H9 (cell line): ENCODE data around the gene ZNF688. TPM values are rescaled to one million over a fixed set of nuclear protein-coding genes. Genes with fewer than 3 reads are reported as not detected.

Source experiments
- DNase-seq: peaks from one replicate; pipeline ENCODE4 v3.0.0-alpha.2; 2017
- H2AFZ ChIP-seq: one replicate; pipeline ENCODE4 v1.6.1; 2013; ENCODE audit warnings: mild to moderate bottlenecking, low read length, control low read depth, moderate library complexity
- H2AK5ac ChIP-seq: 2 replicates; pipeline ENCODE4 v1.6.1; 2013; ENCODE audit warnings: low read length, control low read depth, mixed read lengths; ENCODE audit not compliant: insufficient read length
- H2BK120ac ChIP-seq: one replicate; pipeline ENCODE4 v1.6.1; 2013; ENCODE audit warnings: low read depth, mild to moderate bottlenecking, low read length, control low read depth, inconsistent platforms; ENCODE audit not compliant: poor library complexity, severe bottlenecking
- H2BK12ac ChIP-seq: 2 replicates; pipeline ENCODE4 v1.6.1; 2013; ENCODE audit warnings: low read length, control low read depth, mixed read lengths, low read depth; ENCODE audit not compliant: insufficient read length
- H2BK15ac ChIP-seq: 2 replicates; pipeline ENCODE4 v1.6.1; 2013; ENCODE audit warnings: low read depth, low read length, control low read depth
- H2BK20ac ChIP-seq: one replicate; pipeline ENCODE4 v1.6.1; 2013; ENCODE audit warnings: low read depth, mild to moderate bottlenecking, low read length, control low read depth, inconsistent platforms; ENCODE audit not compliant: poor library complexity, severe bottlenecking
- H2BK5ac ChIP-seq: 2 replicates; pipeline ENCODE4 v1.6.1; 2013; ENCODE audit warnings: low read length, control low read depth, mixed read lengths; ENCODE audit not compliant: insufficient read length
- H3K14ac ChIP-seq: 2 replicates; pipeline ENCODE4 v1.6.1; 2013; ENCODE audit warnings: low read length, control low read depth; ENCODE audit not compliant: insufficient read depth
- H3K18ac ChIP-seq: 2 replicates; pipeline ENCODE4 v1.6.1; 2013; ENCODE audit warnings: low read depth, mild to moderate bottlenecking, mixed read lengths, low read length, control low read depth; ENCODE audit not compliant: insufficient read length
- H3K23ac ChIP-seq: 2 replicates; pipeline ENCODE4 v1.6.1; 2013; ENCODE audit warnings: low read length, control low read depth, mixed read lengths, low read depth; ENCODE audit not compliant: insufficient read length
- H3K23me2 ChIP-seq: 2 replicates; pipeline ENCODE4 v1.6.1; 2013; ENCODE audit warnings: low read depth, mild to moderate bottlenecking, mixed read lengths, low read length, control low read depth; ENCODE audit not compliant: insufficient read length, poor library complexity, severe bottlenecking
- H3K27ac ChIP-seq: 2 replicates; pipeline ENCODE4 v1.5.1; 2013; ENCODE audit warnings: low read length, control low read depth, mixed read lengths, low read depth; ENCODE audit not compliant: insufficient read length
- H3K27me3 ChIP-seq: 2 replicates; pipeline ENCODE4 v1.6.1; 2013; ENCODE audit warnings: low read length, control low read depth, inconsistent platforms; ENCODE audit not compliant: insufficient read depth
- H3K4ac ChIP-seq: 2 replicates; pipeline ENCODE4 v1.6.1; 2013; ENCODE audit warnings: low read depth, mild to moderate bottlenecking, control low read depth, inconsistent platforms, low read length, moderate library complexity
- H3K4me1 ChIP-seq: 2 replicates; pipeline ENCODE4 v1.6.1; 2013; ENCODE audit warnings: low read length, control low read depth, inconsistent platforms; ENCODE audit not compliant: insufficient read depth
- H3K4me2 ChIP-seq: 2 replicates; pipeline ENCODE4 v1.6.1; 2013; ENCODE audit warnings: low read length, control low read depth, mixed read lengths; ENCODE audit not compliant: insufficient read length, insufficient read depth
- H3K56ac ChIP-seq: 2 replicates; pipeline ENCODE4 v1.6.1; 2013; ENCODE audit warnings: low read depth, mild to moderate bottlenecking, mixed read lengths, low read length, control low read depth; ENCODE audit not compliant: insufficient read length
- H3K79me1 ChIP-seq: 2 replicates; pipeline ENCODE4 v1.6.1; 2013; ENCODE audit warnings: low read depth, mild to moderate bottlenecking, moderate library complexity, low read length, control low read depth, inconsistent platforms; ENCODE audit not compliant: insufficient read depth, poor library complexity, severe bottlenecking
- H3K79me2 ChIP-seq: 2 replicates; pipeline ENCODE4 v1.6.1; 2013; ENCODE audit warnings: low read length, control low read depth, inconsistent platforms; ENCODE audit not compliant: insufficient read depth
- H3K9ac ChIP-seq: 2 replicates; pipeline ENCODE4 v1.6.1; 2013; ENCODE audit warnings: low read length, control low read depth, mixed read lengths; ENCODE audit not compliant: insufficient read length; ENCODE audit errors: extremely low read depth
- H3K9me3 ChIP-seq: one replicate; pipeline ENCODE4 v1.6.1; 2013; ENCODE audit warnings: low read depth, low read length, inconsistent platforms; ENCODE audit not compliant: control insufficient read depth
- H3T11ph ChIP-seq: one replicate; pipeline ENCODE4 v1.6.1; 2013; ENCODE audit warnings: mild to moderate bottlenecking, low read length, control low read depth, inconsistent platforms
- H4K20me1 ChIP-seq: one replicate; pipeline ENCODE4 v1.6.1; 2013; ENCODE audit not compliant: control insufficient read depth, insufficient read length, insufficient read depth
- H4K5ac ChIP-seq: 2 replicates; pipeline ENCODE4 v1.6.1; 2013; ENCODE audit warnings: low read depth, mild to moderate bottlenecking, mixed read lengths, low read length, control low read depth; ENCODE audit not compliant: insufficient read length
- H4K8ac ChIP-seq: replicated peaks from 2 replicates; pipeline ENCODE4 v1.6.1; 2013; ENCODE audit warnings: low read length, control low read depth, mixed read lengths, low read depth; ENCODE audit not compliant: insufficient read length
- H4K91ac ChIP-seq: 2 replicates; pipeline ENCODE4 v1.6.1; 2013; ENCODE audit warnings: low read depth, mild to moderate bottlenecking, moderate library complexity, mixed read lengths, low read length, control low read depth; ENCODE audit not compliant: insufficient read length
- H3K27ac Mint-ChIP-seq, 3 experiments: 2 replicates in 2 of 3; 3 replicates in 1 of 3; pipeline ENCODE4 v1.8.0; 2020 to 2021; ENCODE audit warnings: mixed read lengths in 3 of 3, mild to moderate bottlenecking in 1 of 3, moderate library complexity in 1 of 3
- H3K27me3 Mint-ChIP-seq: 2 replicates; pipeline ENCODE4 v1.8.0; 2021; ENCODE audit warnings: low read depth, mild to moderate bottlenecking, moderate library complexity, mixed read lengths
- H3K36me3 Mint-ChIP-seq, 3 experiments: 2 replicates in 2 of 3; 3 replicates in 1 of 3; pipeline ENCODE4 v1.8.0; 2020 to 2021; ENCODE audit warnings: low read depth in 3 of 3, mixed read lengths in 3 of 3; ENCODE audit not compliant: insufficient read depth in 1 of 3
- H3K4me1 Mint-ChIP-seq, 2 experiments: 2 replicates each; pipeline ENCODE4 v1.8.0; 2020; ENCODE audit warnings: mixed read lengths in 2 of 2
- H3K4me3 Mint-ChIP-seq, 2 experiments: 2 replicates in 1 of 2; 3 replicates in 1 of 2; pipeline ENCODE4 v1.8.0; 2020 to 2021; ENCODE audit warnings: mild to moderate bottlenecking in 2 of 2, mixed read lengths in 2 of 2, moderate library complexity in 1 of 2
- H3K9me3 Mint-ChIP-seq, 2 experiments: 2 replicates in 1 of 2; 3 replicates in 1 of 2; pipeline ENCODE4 v1.8.0; 2020; ENCODE audit warnings: mild to moderate bottlenecking in 2 of 2, mixed read lengths in 2 of 2, moderate library complexity in 1 of 2
- WGBS: extraction: QIAGEN DNeasy Blood & Tissue Kit; methylation state at CpG from one replicate; pipeline ENCODE4 v1.1.7; 2013; ENCODE audit warnings: missing lambda C conversion rate, low lambda C conversion rate, mixed read lengths; ENCODE audit not compliant: insufficient read length; ENCODE audit errors: extremely low coverage; 5-methylcytosine and 5-hydroxymethylcytosine counted together
- total RNA-seq: library from RNA; stranded (reverse); gene quantifications from 2 replicates; pipeline ENCODE4 v1.2.1, GENCODE V29; 2021
- TF ChIP-seq, protein P1 (sequence below): fragments of 200-600 bp; sonication (generic); conservative IDR thresholded peaks from 3 replicates; pipeline ENCODE4 v1.8.0; 2021; ENCODE audit warnings: antibody characterized with exemption, mild to moderate bottlenecking

Gene ZNF688
- total RNA-seq, 1 experiment from 2014 or later: 4.5 TPM

DNA sequence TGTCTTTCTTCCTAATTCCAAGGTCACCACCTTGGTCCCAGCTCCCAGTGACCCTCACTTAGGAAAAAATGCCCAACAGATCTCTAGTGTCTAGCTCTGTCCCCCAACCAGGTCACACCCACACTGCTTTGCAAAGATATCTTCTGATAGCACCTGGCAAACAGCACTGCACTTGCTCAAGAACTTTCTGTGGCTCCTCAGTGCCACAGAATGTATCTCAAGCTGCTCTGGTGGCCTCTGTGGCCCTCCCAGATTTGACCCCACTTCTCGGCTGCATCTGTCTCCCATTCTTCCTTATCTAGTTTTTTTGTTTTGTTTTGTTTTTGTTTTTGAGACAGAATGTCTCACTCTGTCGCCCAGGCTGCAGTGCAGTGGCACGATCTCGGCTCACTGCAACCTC lies 5.0 kb downstream of the ZNF688 start:
- Histone ChIP-seq H2AFZ (no peak overlapping the region), H3K9me3 (no peaks in the 10 kb centered on the region), H3K27ac (no peak overlapping the region), H3K79me2 (no peaks in the 10 kb centered on the region), H2BK12ac (no peak overlapping the region), H4K5ac (no peak overlapping the region), H4K91ac (no peak overlapping the region), H2BK15ac (no peak overlapping the region), H2AK5ac (no peak overlapping the region), H4K8ac (no peak overlapping the region), H2BK20ac (no peak overlapping the region), H3K79me1 (no peaks in the 10 kb centered on the region), H2BK120ac (no peak overlapping the region), H3K4me1 (no peaks in the 10 kb centered on the region; the same call in 1 of the 2 replicates), H3K14ac (no peak overlapping the region), H3K4ac (no peak overlapping the region), H2BK5ac (no peak overlapping the region), H3K4me2 (no peak overlapping the region), H3K18ac (no peak overlapping the region), H3K56ac (no peak overlapping the region), H3T11ph (no peak overlapping the region), H3K9ac (no peak overlapping the region), H4K20me1 (no peaks in the 10 kb centered on the region), H3K23ac (no peak overlapping the region), H3K27me3 (no peaks in the 10 kb centered on the region), H3K23me2 (peaks cover 9% of the 10 kb centered on the region)
- TF ChIP-seq, protein P1, sequence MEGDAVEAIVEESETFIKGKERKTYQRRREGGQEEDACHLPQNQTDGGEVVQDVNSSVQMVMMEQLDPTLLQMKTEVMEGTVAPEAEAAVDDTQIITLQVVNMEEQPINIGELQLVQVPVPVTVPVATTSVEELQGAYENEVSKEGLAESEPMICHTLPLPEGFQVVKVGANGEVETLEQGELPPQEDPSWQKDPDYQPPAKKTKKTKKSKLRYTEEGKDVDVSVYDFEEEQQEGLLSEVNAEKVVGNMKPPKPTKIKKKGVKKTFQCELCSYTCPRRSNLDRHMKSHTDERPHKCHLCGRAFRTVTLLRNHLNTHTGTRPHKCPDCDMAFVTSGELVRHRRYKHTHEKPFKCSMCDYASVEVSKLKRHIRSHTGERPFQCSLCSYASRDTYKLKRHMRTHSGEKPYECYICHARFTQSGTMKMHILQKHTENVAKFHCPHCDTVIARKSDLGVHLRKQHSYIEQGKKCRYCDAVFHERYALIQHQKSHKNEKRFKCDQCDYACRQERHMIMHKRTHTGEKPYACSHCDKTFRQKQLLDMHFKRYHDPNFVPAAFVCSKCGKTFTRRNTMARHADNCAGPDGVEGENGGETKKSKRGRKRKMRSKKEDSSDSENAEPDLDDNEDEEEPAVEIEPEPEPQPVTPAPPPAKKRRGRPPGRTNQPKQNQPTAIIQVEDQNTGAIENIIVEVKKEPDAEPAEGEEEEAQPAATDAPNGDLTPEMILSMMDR: no peak
- H3K27ac Mint-ChIP-seq: no peak overlapping the region; a peak in 1 of 7 replicates
- no peaks in the 10 kb centered on the region for H3K9me3 Mint-ChIP-seq
- no peaks in the 10 kb centered on the region for H3K36me3 Mint-ChIP-seq
- peaks cover 9% of the 10 kb centered on the region for H3K27me3 Mint-ChIP-seq
- H3K4me1 Mint-ChIP-seq: peaks cover 9 to 18% of the 10 kb centered on the region in 2 experiments
- H3K4me3 Mint-ChIP-seq: no peak overlapping the region
- WGBS: no CpG with 5 or more reads among the region's 4 CpGs
- DNase-seq: no peak
